PFSK-1 (cell line): Measurements from ENCODE around the gene IFT122.

Experiments
- FOXP2 ChIP-seq: optimal IDR thresholded peaks from 2 replicates; pipeline ENCODE3; 2011; ENCODE audit warnings: borderline replicate concordance, control low read depth, inconsistent platforms; ENCODE audit not compliant: insufficient read depth; ENCODE audit errors: extremely low read length, extremely low read depth
- POLR2AphosphoS5 ChIP-seq: IDR thresholded peaks from 2 replicates; pipeline ENCODE4 v1.6.1; 2012; ENCODE audit warnings: low read depth, mild to moderate bottlenecking, control low read depth, low read length, moderate library complexity
- SIN3A ChIP-seq: IDR thresholded peaks from 2 replicates; pipeline ENCODE4 v1.6.1; 2012; ENCODE audit warnings: mild to moderate bottlenecking, low read length, moderate library complexity, borderline replicate concordance; ENCODE audit not compliant: insufficient read depth
- TAF1 ChIP-seq: IDR thresholded peaks from 2 replicates; pipeline ENCODE4 v1.6.1; 2012; ENCODE audit warnings: low read length, control low read depth, borderline replicate concordance; ENCODE audit not compliant: insufficient read depth
- TF ChIP-seq, protein P1 (sequence below), 2 experiments: IDR thresholded peaks; 2 replicates each; pipeline versions ENCODE4 v1.6.1 to v1.8.0; 2011 to 2012; ENCODE audit warnings: low read depth in 2 of 2, low read length in 2 of 2, control low read depth in 1 of 2, inconsistent platforms in 1 of 2, mild to moderate bottlenecking in 1 of 2, moderate library complexity in 1 of 2; ENCODE audit not compliant: insufficient read depth in 1 of 2

IFT122 gene

GRCh38 chr3:129418041-129418973, 21.7 kb upstream of the IFT122 start:
- TF ChIP-seq, protein P1, sequence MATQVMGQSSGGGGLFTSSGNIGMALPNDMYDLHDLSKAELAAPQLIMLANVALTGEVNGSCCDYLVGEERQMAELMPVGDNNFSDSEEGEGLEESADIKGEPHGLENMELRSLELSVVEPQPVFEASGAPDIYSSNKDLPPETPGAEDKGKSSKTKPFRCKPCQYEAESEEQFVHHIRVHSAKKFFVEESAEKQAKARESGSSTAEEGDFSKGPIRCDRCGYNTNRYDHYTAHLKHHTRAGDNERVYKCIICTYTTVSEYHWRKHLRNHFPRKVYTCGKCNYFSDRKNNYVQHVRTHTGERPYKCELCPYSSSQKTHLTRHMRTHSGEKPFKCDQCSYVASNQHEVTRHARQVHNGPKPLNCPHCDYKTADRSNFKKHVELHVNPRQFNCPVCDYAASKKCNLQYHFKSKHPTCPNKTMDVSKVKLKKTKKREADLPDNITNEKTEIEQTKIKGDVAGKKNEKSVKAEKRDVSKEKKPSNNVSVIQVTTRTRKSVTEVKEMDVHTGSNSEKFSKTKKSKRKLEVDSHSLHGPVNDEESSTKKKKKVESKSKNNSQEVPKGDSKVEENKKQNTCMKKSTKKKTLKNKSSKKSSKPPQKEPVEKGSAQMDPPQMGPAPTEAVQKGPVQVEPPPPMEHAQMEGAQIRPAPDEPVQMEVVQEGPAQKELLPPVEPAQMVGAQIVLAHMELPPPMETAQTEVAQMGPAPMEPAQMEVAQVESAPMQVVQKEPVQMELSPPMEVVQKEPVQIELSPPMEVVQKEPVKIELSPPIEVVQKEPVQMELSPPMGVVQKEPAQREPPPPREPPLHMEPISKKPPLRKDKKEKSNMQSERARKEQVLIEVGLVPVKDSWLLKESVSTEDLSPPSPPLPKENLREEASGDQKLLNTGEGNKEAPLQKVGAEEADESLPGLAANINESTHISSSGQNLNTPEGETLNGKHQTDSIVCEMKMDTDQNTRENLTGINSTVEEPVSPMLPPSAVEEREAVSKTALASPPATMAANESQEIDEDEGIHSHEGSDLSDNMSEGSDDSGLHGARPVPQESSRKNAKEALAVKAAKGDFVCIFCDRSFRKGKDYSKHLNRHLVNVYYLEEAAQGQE (IDR thresholded peaks at IDR 0.05; ENCODE audit: insufficient read depth in 1 of 2, low read depth in 2 of 2, low read length in 2 of 2): no peak
- no peak for TF ChIP-seq FOXP2
- no peak for TF ChIP-seq SIN3A
- no peak for TF ChIP-seq TAF1
- no peak for TF ChIP-seq POLR2AphosphoS5

DNA sequence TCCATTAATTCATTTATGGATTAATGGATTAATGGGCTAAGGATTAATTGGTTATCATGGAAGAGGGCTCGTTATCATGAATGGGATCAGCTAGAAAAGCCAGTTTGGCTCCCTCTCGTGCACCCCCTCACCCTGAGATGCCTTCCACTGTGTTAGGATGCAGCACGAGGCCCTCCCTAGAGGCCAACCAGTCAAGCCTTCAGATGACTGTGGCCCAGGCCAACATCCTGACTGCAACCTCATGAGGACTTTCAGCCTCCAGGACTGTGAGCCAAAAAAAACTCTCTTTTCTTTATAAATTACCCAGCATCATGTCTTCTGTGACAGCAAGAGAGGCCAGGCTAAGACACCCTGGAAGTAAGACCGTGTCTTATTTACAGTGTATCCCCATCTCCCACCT, 20.5 kb upstream of the IFT122 start:
- no peak for TF ChIP-seq FOXP2
- TF ChIP-seq TAF1: no peak
- TF ChIP-seq, protein P1 (IDR thresholded peaks at IDR 0.05; ENCODE audit: insufficient read depth in 1 of 2, low read depth in 2 of 2, low read length in 2 of 2): no peak
- TF ChIP-seq POLR2AphosphoS5: no peak
- no peak for TF ChIP-seq SIN3A

DNA sequence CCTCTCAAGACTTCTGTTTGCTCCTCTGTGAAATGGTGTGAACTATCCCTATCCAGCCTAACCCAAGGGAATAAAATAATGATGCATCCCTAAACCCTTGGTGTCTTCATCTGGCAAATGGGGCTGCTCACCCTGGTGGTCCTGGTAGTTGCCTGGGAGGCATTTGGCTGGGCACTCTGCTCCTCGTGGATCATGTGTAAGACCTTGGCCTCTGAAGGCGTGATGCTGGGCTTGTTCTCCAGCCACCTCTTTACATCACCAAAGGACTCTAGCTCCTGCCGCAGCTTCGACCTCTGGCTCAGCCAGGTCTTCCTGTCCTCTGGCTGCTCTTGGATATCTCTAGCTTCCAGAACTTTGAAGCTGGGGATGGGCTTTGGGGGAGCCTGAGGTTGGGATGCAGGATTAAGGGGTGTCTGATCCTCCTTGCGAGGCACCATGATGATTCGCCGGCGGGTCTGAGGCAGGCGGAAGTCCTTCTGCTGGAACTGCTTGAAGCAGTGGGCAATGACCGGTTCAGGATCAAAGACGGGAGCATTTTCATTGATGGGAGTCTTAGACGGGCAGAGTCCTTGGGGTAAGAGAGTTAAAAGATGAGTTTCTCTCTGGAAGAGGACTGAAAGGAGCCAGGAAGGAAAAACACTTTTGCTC, 18.7 kb upstream of the IFT122 start:
- TF ChIP-seq SIN3A: no peak
- TF ChIP-seq TAF1: no peak
- TF ChIP-seq, protein P1 (IDR thresholded peaks at IDR 0.05; ENCODE audit: insufficient read depth in 1 of 2, low read depth in 2 of 2, low read length in 2 of 2): no peak
- TF ChIP-seq FOXP2: no peak
- no peak for TF ChIP-seq POLR2AphosphoS5

DNA sequence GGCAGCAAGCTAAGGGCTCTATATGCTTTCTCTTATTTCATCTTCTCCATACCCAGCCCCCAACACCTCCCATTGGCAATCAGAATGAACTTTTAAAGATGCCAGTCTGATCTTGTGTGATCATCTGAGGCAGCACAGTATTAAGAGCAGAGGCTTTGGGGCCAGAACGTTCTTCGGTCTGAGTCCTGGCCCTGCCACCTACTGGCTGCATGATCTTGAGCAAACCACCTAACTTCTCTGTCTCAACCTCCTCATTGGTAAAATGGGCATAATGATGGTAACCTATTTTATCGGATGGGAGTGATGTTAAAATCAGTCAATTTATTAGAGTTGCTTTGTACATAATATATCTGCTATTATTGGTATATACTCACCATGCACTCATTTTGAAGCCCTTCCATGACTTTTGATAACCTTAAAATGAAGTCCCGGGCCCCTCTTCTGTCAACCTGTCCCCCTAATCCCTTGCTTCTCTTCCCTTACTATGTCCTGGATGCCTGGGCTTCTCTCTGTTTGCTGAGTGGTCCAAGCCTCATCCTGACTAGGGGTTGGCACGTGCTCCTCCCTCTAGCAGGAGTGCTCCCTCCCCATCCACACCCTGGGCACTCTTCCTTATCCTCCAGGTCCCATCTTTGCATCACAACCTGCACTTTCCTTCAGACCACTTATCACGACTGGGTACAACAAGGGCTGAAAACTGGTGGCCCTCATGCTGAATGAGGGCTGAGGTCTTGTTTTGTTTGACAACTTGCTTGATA, 17.9 kb upstream of the IFT122 start:
- TF ChIP-seq, protein P1 (IDR thresholded peaks at IDR 0.05; ENCODE audit: insufficient read depth in 1 of 2, low read depth in 2 of 2, low read length in 2 of 2): no peak
- TF ChIP-seq TAF1: no peak
- no peak for TF ChIP-seq POLR2AphosphoS5
- TF ChIP-seq SIN3A: no peak
- no peak for TF ChIP-seq FOXP2
